Caco-2 (cell line): Measurements from ENCODE around the gene STIM2. TPM values are rescaled to one million over a fixed set of nuclear protein-coding genes. Genes with fewer than 3 reads are reported as not detected.

Source experiments
- BruUV-seq: library from RNA; stranded (reverse); fragments of 400-500 nt; replicated peaks from 2 replicates; lab custom pipeline; 2021; lab: Mats Ljungman, UMichigan
- CTCF ChIA-PET: fragments of 300-600 bp; sonication (Branson Sonifier 250); formaldehyde crosslinking; loops from one replicate; lab custom pipeline; 2022; ENCODE audit warnings: antibody characterized with exemption; lab: Charles Lee
- POLR2A ChIA-PET: fragments of 300-600 bp; sonication (Branson Sonifier 250); formaldehyde crosslinking; loops from one replicate; lab custom pipeline; 2022; ENCODE audit warnings: antibody characterized with exemption; lab: Charles Lee
- DNase-seq, 2 experiments: peaks; one replicate each; pipeline versions ENCODE4 v3.0.0 to v3.0.0-alpha.2; 2020 to 2022
- H3K27me3 ChIP-seq: replicated peaks from 2 replicates; pipeline ENCODE4 v1.6.0; 2011; ENCODE audit warnings: low read length; ENCODE audit not compliant: control insufficient read depth, insufficient read depth
- H3K36me3 ChIP-seq: 2 replicates; pipeline ENCODE4 v1.5.1; 2011; ENCODE audit warnings: low read length; ENCODE audit not compliant: control insufficient read depth, insufficient read depth
- H3K4me1 ChIP-seq: fragments of 250-450 bp; sonication (Bioruptor Pico); 2 replicates; pipeline ENCODE4 v1.5.1; 2020; ENCODE audit warnings: mild to moderate bottlenecking
- H3K4me3 ChIP-seq: 2 replicates; pipeline ENCODE4 v1.5.1; 2011; ENCODE audit warnings: low read depth, mild to moderate bottlenecking, control low read depth, low read length
- H3K9me3 ChIP-seq: fragments of 250-450 bp; sonication (Bioruptor Pico); 2 replicates; pipeline ENCODE4 v1.5.1; 2020; ENCODE audit warnings: mild to moderate bottlenecking, moderate library complexity
- H3K27ac Mint-ChIP-seq: one replicate; pipeline ENCODE4 v1.8.0; 2022; ENCODE audit warnings: mixed read lengths; ENCODE audit not compliant: unreplicated experiment
- H3K27me3 Mint-ChIP-seq: one replicate; pipeline ENCODE4 v1.8.0; 2022; ENCODE audit warnings: mixed read lengths; ENCODE audit not compliant: insufficient read depth, unreplicated experiment
- H3K36me3 Mint-ChIP-seq: one replicate; pipeline ENCODE4 v1.8.0; 2022; ENCODE audit warnings: mild to moderate bottlenecking, mixed read lengths; ENCODE audit not compliant: insufficient read depth, unreplicated experiment
- H3K4me1 Mint-ChIP-seq: one replicate; pipeline ENCODE4 v1.8.0; 2022; ENCODE audit warnings: low read depth, mixed read lengths; ENCODE audit not compliant: unreplicated experiment
- H3K4me3 Mint-ChIP-seq: one replicate; pipeline ENCODE4 v1.8.0; 2022; ENCODE audit warnings: mild to moderate bottlenecking, moderate library complexity, mixed read lengths; ENCODE audit not compliant: unreplicated experiment
- H3K9me3 Mint-ChIP-seq: one replicate; pipeline ENCODE4 v1.8.0; 2022; ENCODE audit warnings: mixed read lengths; ENCODE audit not compliant: unreplicated experiment
- intact Hi-C: fragments of 100-400 bp; cut with micrococcal nuclease; formaldehyde crosslinking; loops from one replicate; pipeline ENCODE4 v1.10.0; 2022; ENCODE audit not compliant: unreplicated experiment
- total RNA-seq: library from RNA; stranded (reverse); gene quantifications from 2 replicates; pipeline ENCODE4 v1.2.3, GENCODE V29; 2022
- TF ChIP-seq, protein P1 (sequence below), 2 experiments: fragments of 200-600 bp in 1 of 2; IDR thresholded peaks; 1 replicate in 1 of 2; 2 replicates in 1 of 2; pipeline versions ENCODE4 v1.5.1 to v1.8.0; 2011 to 2022; ENCODE audit warnings: antibody characterized with exemption in 1 of 2, control low read depth in 1 of 2, inconsistent platforms in 1 of 2, low read depth in 1 of 2, low read length in 1 of 2, mild to moderate bottlenecking in 1 of 2, moderate library complexity in 1 of 2; ENCODE audit not compliant: insufficient read depth in 1 of 2, severe bottlenecking in 1 of 2, unreplicated experiment in 1 of 2

STIM2 gene
- total RNA-seq, 1 experiment from 2014 or later = 27.2 TPM

DNA sequence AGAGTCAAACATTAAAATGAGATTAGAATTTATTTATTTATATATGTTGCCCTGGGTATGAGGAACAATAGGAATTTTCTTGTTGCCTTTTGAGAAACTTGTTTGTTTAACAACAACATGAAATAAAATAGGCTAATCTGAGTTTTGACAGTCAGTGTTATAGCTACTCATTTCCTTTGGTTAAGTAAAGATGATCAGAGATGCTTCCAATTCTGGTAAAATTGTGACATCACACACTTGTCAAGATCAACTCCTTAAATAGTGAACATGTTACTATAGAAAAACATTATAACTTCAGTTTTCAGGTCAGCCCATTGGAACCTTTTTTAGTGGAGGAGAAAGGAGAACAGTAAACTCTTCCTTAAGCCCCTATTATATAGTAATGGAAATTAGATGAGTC is 136.1 kb downstream of the STIM2 start:
- Histone ChIP-seq H3K4me3 (no peak overlapping the region), H3K9me3 (no peaks in the 10 kb centered on the region), H3K36me3 (no peaks in the 10 kb centered on the region), H3K27me3 (no peaks in the 10 kb centered on the region), H3K4me1 (no peaks in the 10 kb centered on the region)
- Mint-ChIP-seq H3K36me3 (no peaks in the 10 kb centered on the region), H3K9me3 (no peaks in the 10 kb centered on the region), H3K27ac (no peak overlapping the region), H3K27me3 (no peaks in the 10 kb centered on the region), H3K4me1 (no peaks in the 10 kb centered on the region), H3K4me3 (no peak overlapping the region)
- no peak for DNase-seq
- TF ChIP-seq, protein P1, sequence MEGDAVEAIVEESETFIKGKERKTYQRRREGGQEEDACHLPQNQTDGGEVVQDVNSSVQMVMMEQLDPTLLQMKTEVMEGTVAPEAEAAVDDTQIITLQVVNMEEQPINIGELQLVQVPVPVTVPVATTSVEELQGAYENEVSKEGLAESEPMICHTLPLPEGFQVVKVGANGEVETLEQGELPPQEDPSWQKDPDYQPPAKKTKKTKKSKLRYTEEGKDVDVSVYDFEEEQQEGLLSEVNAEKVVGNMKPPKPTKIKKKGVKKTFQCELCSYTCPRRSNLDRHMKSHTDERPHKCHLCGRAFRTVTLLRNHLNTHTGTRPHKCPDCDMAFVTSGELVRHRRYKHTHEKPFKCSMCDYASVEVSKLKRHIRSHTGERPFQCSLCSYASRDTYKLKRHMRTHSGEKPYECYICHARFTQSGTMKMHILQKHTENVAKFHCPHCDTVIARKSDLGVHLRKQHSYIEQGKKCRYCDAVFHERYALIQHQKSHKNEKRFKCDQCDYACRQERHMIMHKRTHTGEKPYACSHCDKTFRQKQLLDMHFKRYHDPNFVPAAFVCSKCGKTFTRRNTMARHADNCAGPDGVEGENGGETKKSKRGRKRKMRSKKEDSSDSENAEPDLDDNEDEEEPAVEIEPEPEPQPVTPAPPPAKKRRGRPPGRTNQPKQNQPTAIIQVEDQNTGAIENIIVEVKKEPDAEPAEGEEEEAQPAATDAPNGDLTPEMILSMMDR (IDR thresholded peaks at IDR 0.05; ENCODE audit: insufficient read depth in 1 of 2, low read depth in 1 of 2, low read length in 1 of 2, severe bottlenecking in 1 of 2, unreplicated experiment in 1 of 2) = no peak
- BruUV-seq = no TSS peak
- ChIA-PET CTCF (no interaction called here), POLR2A (no interaction called here)
- intact Hi-C loops = no loop called here

DNA sequence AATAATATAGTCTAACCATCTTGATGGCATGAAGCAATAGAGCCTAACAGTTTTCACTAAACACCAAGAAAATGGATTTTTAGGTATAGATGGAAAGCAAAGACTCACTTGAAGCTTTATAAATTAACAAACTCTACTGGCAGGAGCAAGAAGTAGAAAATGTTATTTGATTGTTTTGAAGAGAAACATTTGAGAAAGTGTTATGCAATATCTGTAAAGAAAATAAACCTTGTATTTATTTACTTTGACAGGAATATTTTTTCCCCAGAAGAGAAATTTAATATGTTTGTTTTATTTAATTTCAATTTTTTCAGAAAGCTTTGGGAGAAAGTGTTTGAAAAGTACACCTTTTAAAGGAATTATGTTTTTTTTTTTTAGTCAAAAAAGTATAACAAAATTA is 139.0 kb downstream of the STIM2 start:
- Mint-ChIP-seq H3K4me3 (no peak overlapping the region), H3K4me1 (no peaks in the 10 kb centered on the region), H3K9me3 (no peaks in the 10 kb centered on the region), H3K36me3 (no peaks in the 10 kb centered on the region), H3K27ac (no peak overlapping the region), H3K27me3 (no peaks in the 10 kb centered on the region)
- DNase-seq = no peak
- intact Hi-C loops = no loop called here
- ChIA-PET POLR2A (no interaction called here), CTCF (no interaction called here)
- no peaks in the 10 kb centered on the region for H3K27me3 ChIP-seq
- H3K4me1 ChIP-seq = no peaks in the 10 kb centered on the region
- H3K9me3 ChIP-seq = no peaks in the 10 kb centered on the region
- H3K4me3 ChIP-seq = no peak overlapping the region
- no peaks in the 10 kb centered on the region for H3K36me3 ChIP-seq
- no TSS peak for BruUV-seq
- TF ChIP-seq, protein P1 (IDR thresholded peaks at IDR 0.05; ENCODE audit: insufficient read depth in 1 of 2, low read depth in 1 of 2, low read length in 1 of 2, severe bottlenecking in 1 of 2, unreplicated experiment in 1 of 2) = no peak

DNA sequence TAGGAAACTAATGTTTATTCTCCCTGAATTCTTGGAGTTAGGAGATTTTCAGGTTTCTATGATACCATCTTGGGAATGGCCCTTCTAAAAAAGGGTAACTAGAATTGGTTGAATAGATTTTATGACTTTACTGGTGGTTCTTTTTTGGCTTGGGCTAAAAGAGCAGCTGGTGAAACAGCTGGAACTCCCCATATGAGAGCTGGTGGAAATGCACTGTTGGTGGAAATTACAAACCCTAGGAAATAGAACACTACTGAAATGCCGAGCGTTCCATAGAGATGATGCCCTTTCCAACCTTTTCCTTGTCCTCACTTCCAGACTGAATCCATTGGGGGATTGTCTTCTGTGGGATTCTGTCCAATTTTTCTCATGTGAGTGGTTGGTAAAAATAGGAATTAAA is 139.5 kb downstream of the STIM2 start:
- H3K9me3 Mint-ChIP-seq = no peaks in the 10 kb centered on the region
- H3K27ac Mint-ChIP-seq = no peak overlapping the region
- no peak for DNase-seq
- CTCF ChIA-PET = no interaction called here
- POLR2A ChIA-PET = no interaction called here
- no peak overlapping the region for H3K4me3 Mint-ChIP-seq
- no peaks in the 10 kb centered on the region for H3K36me3 ChIP-seq
- no peaks in the 10 kb centered on the region for H3K27me3 ChIP-seq
- H3K9me3 ChIP-seq = no peaks in the 10 kb centered on the region
- no peaks in the 10 kb centered on the region for H3K36me3 Mint-ChIP-seq
- no peaks in the 10 kb centered on the region for H3K4me1 ChIP-seq
- intact Hi-C loops = no loop called here
- TF ChIP-seq, protein P1 (IDR thresholded peaks at IDR 0.05; ENCODE audit: insufficient read depth in 1 of 2, low read depth in 1 of 2, low read length in 1 of 2, severe bottlenecking in 1 of 2, unreplicated experiment in 1 of 2) = no peak
- BruUV-seq = no TSS peak
- H3K4me1 Mint-ChIP-seq = no peaks in the 10 kb centered on the region
- H3K4me3 ChIP-seq = no peak overlapping the region
- H3K27me3 Mint-ChIP-seq = no peaks in the 10 kb centered on the region
